Measurements from ENCODE around the gene CLTC. TPM values are rescaled to one million over a fixed set of nuclear protein-coding genes. Genes with fewer than 3 reads are reported as not detected.

The CLTC gene
- total RNA-seq, 1 experiment from 2014 or later: 254 TPM

DNA sequence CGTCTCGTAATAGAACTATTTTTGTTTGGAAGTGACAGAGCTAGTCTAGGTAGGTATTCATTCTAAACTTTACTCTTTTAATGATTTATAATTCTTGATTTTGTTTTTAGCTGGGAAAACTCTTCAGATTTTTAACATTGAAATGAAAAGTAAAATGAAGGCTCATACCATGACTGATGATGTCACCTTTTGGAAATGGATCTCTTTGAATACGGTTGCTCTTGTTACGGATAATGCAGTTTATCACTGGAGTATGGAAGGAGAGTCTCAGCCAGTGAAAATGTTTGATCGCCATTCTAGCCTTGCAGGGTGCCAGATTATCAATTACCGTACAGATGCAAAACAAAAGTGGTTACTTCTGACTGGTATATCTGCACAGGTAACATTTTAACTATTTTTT, 27.6 kb downstream of the CLTC start:
- H4K91ac ChIP-seq (ENCODE audit: insufficient read length, low read depth, low read length): no peak overlapping the region
- H2BK20ac ChIP-seq (ENCODE audit: low read depth, low read length, poor library complexity, severe bottlenecking): no peak overlapping the region
- no peak overlapping the region for H2AK5ac ChIP-seq (ENCODE audit: insufficient read length, low read length)
- H3K27me3 Mint-ChIP-seq (ENCODE audit: low read depth): no peaks in the 10 kb centered on the region
- peaks cover 0 to 4% of the 10 kb centered on the region in 2 experiments; a peak in 1 of 5 replicates for H3K9me3 Mint-ChIP-seq
- no peak overlapping the region for H3K4me2 ChIP-seq (ENCODE audit: insufficient read depth, insufficient read length, low read length)
- no peak overlapping the region for H3T11ph ChIP-seq (ENCODE audit: low read length)
- H3K56ac ChIP-seq (ENCODE audit: insufficient read length, low read depth, low read length): no peak overlapping the region
- no peak overlapping the region for H3K4ac ChIP-seq (ENCODE audit: low read depth, low read length)
- TF ChIP-seq, protein P1, sequence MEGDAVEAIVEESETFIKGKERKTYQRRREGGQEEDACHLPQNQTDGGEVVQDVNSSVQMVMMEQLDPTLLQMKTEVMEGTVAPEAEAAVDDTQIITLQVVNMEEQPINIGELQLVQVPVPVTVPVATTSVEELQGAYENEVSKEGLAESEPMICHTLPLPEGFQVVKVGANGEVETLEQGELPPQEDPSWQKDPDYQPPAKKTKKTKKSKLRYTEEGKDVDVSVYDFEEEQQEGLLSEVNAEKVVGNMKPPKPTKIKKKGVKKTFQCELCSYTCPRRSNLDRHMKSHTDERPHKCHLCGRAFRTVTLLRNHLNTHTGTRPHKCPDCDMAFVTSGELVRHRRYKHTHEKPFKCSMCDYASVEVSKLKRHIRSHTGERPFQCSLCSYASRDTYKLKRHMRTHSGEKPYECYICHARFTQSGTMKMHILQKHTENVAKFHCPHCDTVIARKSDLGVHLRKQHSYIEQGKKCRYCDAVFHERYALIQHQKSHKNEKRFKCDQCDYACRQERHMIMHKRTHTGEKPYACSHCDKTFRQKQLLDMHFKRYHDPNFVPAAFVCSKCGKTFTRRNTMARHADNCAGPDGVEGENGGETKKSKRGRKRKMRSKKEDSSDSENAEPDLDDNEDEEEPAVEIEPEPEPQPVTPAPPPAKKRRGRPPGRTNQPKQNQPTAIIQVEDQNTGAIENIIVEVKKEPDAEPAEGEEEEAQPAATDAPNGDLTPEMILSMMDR (conservative IDR thresholded peaks at IDR 0.05): no peak
- H4K8ac ChIP-seq (replicated peaks; ENCODE audit: insufficient read length, low read depth, low read length): no peak overlapping the region
- H2BK15ac ChIP-seq (ENCODE audit: low read depth, low read length): no peak overlapping the region
- H2BK5ac ChIP-seq (ENCODE audit: insufficient read length, low read length): no peak overlapping the region
- no peak overlapping the region for H2BK12ac ChIP-seq (ENCODE audit: insufficient read length, low read depth, low read length)
- H3K4me1 ChIP-seq (ENCODE audit: insufficient read depth, low read length): no peaks in the 10 kb centered on the region
- H3K23me2 ChIP-seq (ENCODE audit: insufficient read length, low read depth, low read length, poor library complexity, severe bottlenecking): no peaks in the 10 kb centered on the region
- H3K9me3 ChIP-seq (ENCODE audit: control insufficient read depth, low read depth, low read length): no peaks in the 10 kb centered on the region
- H3K23ac ChIP-seq (ENCODE audit: insufficient read length, low read depth, low read length): no peak overlapping the region
- no peak overlapping the region for H4K5ac ChIP-seq (ENCODE audit: insufficient read length, low read depth, low read length)
- no peak overlapping the region for H3K27ac Mint-ChIP-seq
- H3K36me3 Mint-ChIP-seq (ENCODE audit: insufficient read depth in 1 of 3, low read depth in 3 of 3): peaks cover 50 to 68% (median 65%) of the 10 kb centered on the region in 3 experiments
- H4K20me1 ChIP-seq (ENCODE audit: control insufficient read depth, insufficient read depth, insufficient read length): no peaks in the 10 kb centered on the region
- H2BK120ac ChIP-seq (ENCODE audit: low read depth, low read length, poor library complexity, severe bottlenecking): no peak overlapping the region
- H3K9ac ChIP-seq (ENCODE audit: extremely low read depth, insufficient read length, low read length): no peak overlapping the region
- H3K18ac ChIP-seq (ENCODE audit: insufficient read length, low read depth, low read length): no peak overlapping the region
- H3K27ac ChIP-seq (ENCODE audit: insufficient read length, low read depth, low read length): no peak overlapping the region
- H3K4me3 Mint-ChIP-seq: no peak overlapping the region
- no peak overlapping the region for H3K14ac ChIP-seq (ENCODE audit: insufficient read depth, low read length)
- peaks cover under 1 to 2% of the 10 kb centered on the region in 2 experiments; a peak in 2 of 4 replicates for H3K4me1 Mint-ChIP-seq
- WGBS (ENCODE audit: extremely low coverage, insufficient read length, low lambda C conversion rate): no CpG with 5 or more reads among the region's 6 CpGs
- H3K27me3 ChIP-seq (ENCODE audit: insufficient read depth, low read length): no peaks in the 10 kb centered on the region
- H3K79me1 ChIP-seq (ENCODE audit: insufficient read depth, low read depth, low read length, poor library complexity, severe bottlenecking): peaks cover 9% of the 10 kb centered on the region
- H3K79me2 ChIP-seq (ENCODE audit: insufficient read depth, low read length): no peaks in the 10 kb centered on the region; the same call in 1 of the 2 replicates
- no peak overlapping the region for H2AFZ ChIP-seq (ENCODE audit: low read length)
- DNase-seq: no peak

Measured in H9 (cell line).